Islet precursor cell (in vitro differentiated cells): Measurements from ENCODE around the gene CRTC3.
"Not testable (repeated sequence)": the region's sequence is repeated elsewhere in the genome, so short reads cannot be mapped to it uniquely, and the experiment has no call there.

Experiments
- DNase-seq: peaks from one replicate; pipeline ENCODE4 v3.0.0-alpha.2; 2018

Gene CRTC3

GRCh38 chr15:90523373-90523772, 6.3 kb upstream of the CRTC3 start:
- DNase-seq = no peak

- not testable (repeated sequence) for DNase-seq
These were observed 5.5 kb upstream of the CRTC3 start for GRCh38 chr15:90524018-90524803.

GRCh38 chr15:90529011-90529370, 732 bp upstream of the CRTC3 start:
- DNase-seq = no peak

- peak; percentile 66 for DNase-seq
These were observed 728 bp downstream of the CRTC3 start for GRCh38 chr15:90530250-90531051.

- DNase-seq = no peak
These were observed 1.4 kb downstream of the CRTC3 start for GRCh38 chr15:90531147-90531546.

GRCh38 chr15:90535254-90535653, 5.5 kb downstream of the CRTC3 start:
- DNase-seq = no peak

- DNase-seq = no peak
These were observed 10.1 kb downstream of the CRTC3 start for GRCh38 chr15:90539789-90540188.

GRCh38 chr15:90540768-90541167, 11.0 kb downstream of the CRTC3 start:
- no peak for DNase-seq

GRCh38 chr15:90545095-90545494, 15.4 kb downstream of the CRTC3 start:
- DNase-seq = no peak

- DNase-seq = no peak
These were observed 17.8 kb downstream of the CRTC3 start for GRCh38 chr15:90547540-90547939.

GRCh38 chr15:90550919-90551318, 21.2 kb downstream of the CRTC3 start:
- DNase-seq = no peak

- peak; percentile 86 for DNase-seq
These were observed 22.6 kb downstream of the CRTC3 start for GRCh38 chr15:90552162-90552928.

GRCh38 chr15:90552929-90553211, 23.1 kb downstream of the CRTC3 start:
- no peak for DNase-seq

GRCh38 chr15:90553248-90553745, 23.6 kb downstream of the CRTC3 start:
- no peak for DNase-seq

- no peak for DNase-seq
These were observed 27.7 kb downstream of the CRTC3 start for GRCh38 chr15:90557186-90558084.

- no peak for DNase-seq
These were observed 28.4 kb downstream of the CRTC3 start for GRCh38 chr15:90558171-90558573.

GRCh38 chr15:90559119-90559518, 29.4 kb downstream of the CRTC3 start:
- no peak for DNase-seq

- peak; percentile 85 for DNase-seq
These were observed 30.6 kb downstream of the CRTC3 start for GRCh38 chr15:90560229-90560776.

GRCh38 chr15:90561344-90562244, 31.9 kb downstream of the CRTC3 start:
- DNase-seq = no peak

- no peak for DNase-seq
These were observed 32.9 kb downstream of the CRTC3 start for GRCh38 chr15:90562669-90563068.

- no peak for DNase-seq
These were observed 33.7 kb downstream of the CRTC3 start for GRCh38 chr15:90563463-90563862.
